Stimulated activated CD8-positive, alpha-beta memory T cell treated with anti-CD3 and anti-CD28 coated beads, Interleukin-7, amount 100 ng/mL, for 1 hour (primary cell): Measurements from ENCODE around the gene ANK3.

Experiments
- DNase-seq, 2 donors: peaks; one replicate each; pipeline ENCODE4 v3.0.0-alpha.2; 2020; ENCODE audit warnings: low read depth in 2 of 2

ANK3 gene

GRCh38 chr10:60176925-60177324 lies 212.8 kb downstream of the ANK3 start:
- DNase-seq = no peak

GRCh38 chr10:60175441-60175971 lies 214.2 kb downstream of the ANK3 start:
- no peak for DNase-seq

- no peak for DNase-seq
Observed at GRCh38 chr10:60172363-60172990, 217.2 kb downstream of the ANK3 start.

- no peak for DNase-seq
Observed at GRCh38 chr10:60171436-60172013, 218.2 kb downstream of the ANK3 start.

- no peak for DNase-seq
Observed at GRCh38 chr10:60170250-60170649, 219.4 kb downstream of the ANK3 start.

- DNase-seq = no peak
Observed at GRCh38 chr10:60169111-60169510, 220.6 kb downstream of the ANK3 start.

GRCh38 chr10:60167050-60167449 lies 222.6 kb downstream of the ANK3 start:
- DNase-seq = no peak

GRCh38 chr10:60163786-60164185 lies 225.9 kb downstream of the ANK3 start:
- no peak for DNase-seq

GRCh38 chr10:60162631-60163030 lies 227.0 kb downstream of the ANK3 start:
- no peak for DNase-seq

- no peak for DNase-seq
Observed at GRCh38 chr10:60155943-60156683, 233.6 kb downstream of the ANK3 start.

GRCh38 chr10:60155099-60155877 lies 234.4 kb downstream of the ANK3 start:
- no peak for DNase-seq

- DNase-seq = no peak
Observed at GRCh38 chr10:60149003-60149402, 240.7 kb downstream of the ANK3 start.

GRCh38 chr10:60148266-60148840 lies 241.3 kb downstream of the ANK3 start:
- no peak for DNase-seq

- no peak for DNase-seq
Observed at GRCh38 chr10:60147576-60148265, 242.0 kb downstream of the ANK3 start.

GRCh38 chr10:60147025-60147424 lies 242.7 kb downstream of the ANK3 start:
- no peak for DNase-seq

GRCh38 chr10:60144099-60144498 lies 245.6 kb downstream of the ANK3 start:
- DNase-seq = no peak

GRCh38 chr10:60142736-60143135 lies 246.9 kb downstream of the ANK3 start:
- no peak for DNase-seq

- no peak for DNase-seq
Observed at GRCh38 chr10:60141896-60142559, 247.6 kb downstream of the ANK3 start.

- no peak for DNase-seq
Observed at GRCh38 chr10:60140651-60141632, 248.7 kb downstream of the ANK3 start.
